B cell (primary cell): ENCODE results near the gene ASTN1. TPM values are rescaled to one million over a fixed set of nuclear protein-coding genes. Genes with fewer than 3 reads are reported as not detected.

Experiments
- ATAC-seq: fragments of 200-7000 bp; cut with Tn5 transposase; one replicate; pipeline ENCODE4 v1.10.0; 2021; ENCODE audit warnings: low read depth, mild to moderate bottlenecking, moderate number of reproducible peaks, moderate library complexity
- CTCF ChIA-PET: fragments of 350-600 bp; sonication (Branson Sonifier 250); formaldehyde crosslinking; loops from one replicate; lab custom pipeline; 2021; ENCODE audit warnings: antibody characterized with exemption, inconsistent platforms; lab: Charles Lee
- POLR2A ChIA-PET: fragments of 350-600 bp; sonication (Branson Sonifier 250); formaldehyde crosslinking; loops from one replicate; lab custom pipeline; 2021; ENCODE audit warnings: antibody characterized with exemption; lab: Charles Lee
- DNase-seq: peaks from one replicate; pipeline ENCODE4 v3.0.0; 2013
- H2AFZ ChIP-seq: 2 replicates; pipeline ENCODE4 v1.6.1; 2012; ENCODE audit warnings: mild to moderate bottlenecking, low read depth, low read length; ENCODE audit not compliant: insufficient read depth, poor library complexity, severe bottlenecking
- H3K27ac ChIP-seq, 2 donors: 1 replicate in 1 of 2; 2 replicates in 1 of 2; pipeline ENCODE4 v1.5.1; 2012 to 2013; ENCODE audit warnings: low read length in 2 of 2, mild to moderate bottlenecking in 2 of 2, moderate library complexity in 1 of 2
- H3K27me3 ChIP-seq, 4 experiments: fragments of 200-600 bp in 1 of 4; sonication (generic) in 1 of 4; replicated peaks in 1 of 4; 1 replicate in 2 of 4; 2 replicates in 2 of 4; pipeline versions ENCODE4 v1.6.1 to v1.7.0; 2013 to 2016; ENCODE audit warnings: low read length in 3 of 4, mild to moderate bottlenecking in 2 of 4, mixed read lengths in 1 of 4, moderate library complexity in 1 of 4; ENCODE audit not compliant: insufficient read depth in 4 of 4, control insufficient read depth in 3 of 4; ENCODE audit errors: control extremely low read depth in 1 of 4
- H3K36me3 ChIP-seq, 2 experiments: replicated peaks in 1 of 2; 1 replicate in 1 of 2; 2 replicates in 1 of 2; pipeline versions ENCODE4 v1.6.1 to v1.7.1; 2013; ENCODE audit warnings: low read length in 1 of 2; ENCODE audit not compliant: insufficient read depth in 2 of 2, control insufficient read depth in 1 of 2; ENCODE audit errors: control extremely low read depth in 1 of 2, extremely low read depth in 1 of 2
- H3K4me1 ChIP-seq, 2 donors: fragments of 200-600 bp in 1 of 2; sonication (generic) in 1 of 2; 1 replicate in 1 of 2; 2 replicates in 1 of 2; pipeline versions ENCODE4 v1.5.1 to v1.6.1; 2013 to 2017; ENCODE audit warnings: low read length in 2 of 2; ENCODE audit not compliant: control insufficient read depth in 2 of 2, insufficient read depth in 2 of 2
- H3K4me2 ChIP-seq: replicated peaks from 2 replicates; pipeline ENCODE3; 2012; ENCODE audit warnings: mild to moderate bottlenecking, low read depth, low read length; ENCODE audit not compliant: poor library complexity, severe bottlenecking
- H3K4me3 ChIP-seq, 5 experiments: fragments of 200-600 bp in 1 of 5; sonication (generic) in 1 of 5; 1 replicate in 3 of 5; 2 replicates in 2 of 5; pipeline versions ENCODE4 v1.5.1 to v1.7.0; 2011 to 2016; ENCODE audit warnings: low read length in 4 of 5, mild to moderate bottlenecking in 4 of 5, low read depth in 2 of 5, control low read depth in 1 of 5, moderate library complexity in 1 of 5; ENCODE audit not compliant: insufficient read depth in 1 of 5; ENCODE audit errors: control extremely low read depth in 1 of 5, extremely low read depth in 1 of 5
- H3K79me2 ChIP-seq: fragments of 200-600 bp; sonication (generic); one replicate; pipeline ENCODE4 v1.6.0; 2016; ENCODE audit warnings: low read length; ENCODE audit not compliant: control insufficient read depth, insufficient read depth
- H3K9ac ChIP-seq: fragments of 200-600 bp; sonication (generic); 2 replicates; pipeline ENCODE4 v1.6.1; 2017; ENCODE audit warnings: mild to moderate bottlenecking, low read length, moderate library complexity
- H3K9me3 ChIP-seq, 3 donors: one replicate each; pipeline versions ENCODE4 v1.6.1 to v1.7.1; 2013; ENCODE audit warnings: low read length in 2 of 3; ENCODE audit not compliant: control insufficient read depth in 2 of 3, insufficient read depth in 1 of 3; ENCODE audit errors: control extremely low read depth in 1 of 3
- H4K20me1 ChIP-seq: 2 replicates; pipeline ENCODE4 v1.6.0; 2012; ENCODE audit warnings: mild to moderate bottlenecking, low read length; ENCODE audit not compliant: insufficient read depth, control insufficient read depth, poor library complexity, severe bottlenecking
- H3K27ac Mint-ChIP-seq: one replicate; pipeline ENCODE4 v1.8.0; 2021; ENCODE audit warnings: mixed read lengths
- H3K27me3 Mint-ChIP-seq: one replicate; pipeline ENCODE4 v1.8.0; 2021; ENCODE audit warnings: mixed read lengths
- H3K4me1 Mint-ChIP-seq: one replicate; pipeline ENCODE4 v1.8.0; 2021; ENCODE audit warnings: mixed read lengths
- H3K4me3 Mint-ChIP-seq: one replicate; pipeline ENCODE4 v1.8.0; 2021; ENCODE audit warnings: mixed read lengths
- H3K9me3 Mint-ChIP-seq: one replicate; pipeline ENCODE4 v1.8.0; 2022; ENCODE audit warnings: mixed read lengths; ENCODE audit not compliant: insufficient read depth
- EZH2 ChIP-seq: IDR thresholded peaks from 2 replicates; pipeline ENCODE4 v1.6.1; 2012; ENCODE audit warnings: borderline replicate concordance, low read depth, mild to moderate bottlenecking, moderate library complexity, low read length; ENCODE audit not compliant: insufficient read depth, poor library complexity, severe bottlenecking
- WGBS: methylation state at CpG from one replicate; pipeline ENCODE4 v1.1.5; 2013; ENCODE audit warnings: missing lambda C conversion rate; ENCODE audit not compliant: insufficient coverage; 5-methylcytosine and 5-hydroxymethylcytosine counted together
- intact Hi-C: fragments of 100-400 bp; cut with micrococcal nuclease; formaldehyde crosslinking; loops from one replicate; pipeline ENCODE4 v1.10.0; 2022
- polyA plus RNA-seq: library from polyadenylated mRNA; depleted of rRNA; stranded (reverse); fragments of >200 nt; gene quantifications from 2 replicates; pipeline ENCODE4 v1.2.3, GENCODE V29; 2012
- total RNA-seq, 2 donors: library from RNA; stranded (reverse); fragments of 120-200 nt in 1 of 2; gene quantifications; 1 replicate in 1 of 2; 2 replicates in 1 of 2; pipeline versions ENCODE4 v1.2.3 to v1.2.4, GENCODE V29; 2013 to 2022
- TF ChIP-seq, protein P1 (sequence below): fragments of 200-600 bp; IDR thresholded peaks from one replicate; pipeline ENCODE4 v1.8.0; 2022; ENCODE audit warnings: antibody characterized with exemption, mild to moderate bottlenecking

The ASTN1 gene
- total and polyA plus RNA-seq, 2 donors (not counting 1 experiment from before 2014, with no cell fraction given), result not detected

DNA sequence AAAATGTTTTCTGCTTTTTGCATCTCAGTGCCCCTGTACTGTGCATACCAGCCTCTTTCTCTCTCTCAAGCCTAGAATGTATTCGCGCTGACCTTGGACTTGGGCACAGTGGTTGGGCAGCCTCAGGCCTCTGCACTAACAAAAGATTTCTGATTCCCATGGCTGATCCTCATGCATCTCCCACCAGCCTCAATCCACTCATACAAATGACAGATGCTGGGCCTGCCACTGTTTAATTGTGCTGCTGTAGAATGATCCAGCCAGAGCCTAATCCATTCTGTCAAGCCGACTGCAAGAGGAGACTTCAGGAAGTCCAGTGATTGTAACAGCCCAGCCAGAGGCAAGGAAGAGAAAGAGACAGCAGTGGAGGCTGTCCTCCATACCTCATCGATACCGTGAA is 180.8 kb downstream of the ASTN1 start:
- no peaks in the 10 kb centered on the region for H4K20me1 ChIP-seq
- H3K27ac ChIP-seq, result no peak overlapping the region
- Mint-ChIP-seq H3K9me3 (no peaks in the 10 kb centered on the region), H3K4me1 (no peaks in the 10 kb centered on the region), H3K4me3 (no peak overlapping the region), H3K27me3 (peaks cover 4% of the 10 kb centered on the region), H3K27ac (no peak overlapping the region)
- H3K36me3 ChIP-seq, result no peaks in the 10 kb centered on the region
- ChIA-PET POLR2A (no interaction called here), CTCF (no interaction called here)
- DNase-seq (no peak), ATAC-seq (no peak)
- H3K9me3 ChIP-seq, result no peaks in the 10 kb centered on the region
- no peak overlapping the region for H2AFZ ChIP-seq
- no peak overlapping the region for H3K4me3 ChIP-seq
- H3K27me3 ChIP-seq, result peaks cover 0 to 4% (median 0%) of the 10 kb centered on the region in 4 experiments
- intact Hi-C loops, result no loop called here
- H3K9ac ChIP-seq, result no peak overlapping the region
- 82% methylated on average over 5 of the region's 5 CpGs for WGBS
- H3K79me2 ChIP-seq, result no peaks in the 10 kb centered on the region
- no peak overlapping the region for H3K4me2 ChIP-seq
- TF ChIP-seq, protein P1, sequence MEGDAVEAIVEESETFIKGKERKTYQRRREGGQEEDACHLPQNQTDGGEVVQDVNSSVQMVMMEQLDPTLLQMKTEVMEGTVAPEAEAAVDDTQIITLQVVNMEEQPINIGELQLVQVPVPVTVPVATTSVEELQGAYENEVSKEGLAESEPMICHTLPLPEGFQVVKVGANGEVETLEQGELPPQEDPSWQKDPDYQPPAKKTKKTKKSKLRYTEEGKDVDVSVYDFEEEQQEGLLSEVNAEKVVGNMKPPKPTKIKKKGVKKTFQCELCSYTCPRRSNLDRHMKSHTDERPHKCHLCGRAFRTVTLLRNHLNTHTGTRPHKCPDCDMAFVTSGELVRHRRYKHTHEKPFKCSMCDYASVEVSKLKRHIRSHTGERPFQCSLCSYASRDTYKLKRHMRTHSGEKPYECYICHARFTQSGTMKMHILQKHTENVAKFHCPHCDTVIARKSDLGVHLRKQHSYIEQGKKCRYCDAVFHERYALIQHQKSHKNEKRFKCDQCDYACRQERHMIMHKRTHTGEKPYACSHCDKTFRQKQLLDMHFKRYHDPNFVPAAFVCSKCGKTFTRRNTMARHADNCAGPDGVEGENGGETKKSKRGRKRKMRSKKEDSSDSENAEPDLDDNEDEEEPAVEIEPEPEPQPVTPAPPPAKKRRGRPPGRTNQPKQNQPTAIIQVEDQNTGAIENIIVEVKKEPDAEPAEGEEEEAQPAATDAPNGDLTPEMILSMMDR, result no peak
- TF ChIP-seq EZH2, result no peak
- H3K4me1 ChIP-seq, result no peaks in the 10 kb centered on the region

DNA sequence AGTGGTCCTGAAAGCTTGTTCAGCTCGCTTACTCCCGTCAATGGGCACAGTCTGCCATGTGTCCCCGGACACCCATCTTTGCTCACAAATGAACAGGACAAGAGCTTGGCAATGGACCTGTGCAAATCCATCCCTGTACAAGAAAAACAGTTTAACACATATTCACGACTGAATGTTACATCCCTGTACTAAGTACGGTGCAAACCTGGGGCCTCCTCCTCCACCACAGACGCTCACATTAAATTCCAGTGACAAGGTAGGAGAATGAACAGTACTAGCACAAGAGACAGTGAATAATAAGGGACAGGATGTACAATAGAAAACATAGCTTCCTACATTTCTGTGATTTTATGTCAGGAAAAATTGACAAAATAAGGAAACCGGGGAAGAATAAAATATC is 187.7 kb downstream of the ASTN1 start:
- no peak overlapping the region for H3K27ac Mint-ChIP-seq
- no peaks in the 10 kb centered on the region for H3K9me3 Mint-ChIP-seq
- 100% methylated on average over 3 of the region's 7 CpGs for WGBS
- no peaks in the 10 kb centered on the region for H3K79me2 ChIP-seq
- H3K9ac ChIP-seq, result no peak overlapping the region
- H3K4me2 ChIP-seq, result no peak overlapping the region
- no peaks in the 10 kb centered on the region for H3K36me3 ChIP-seq
- no peaks in the 10 kb centered on the region for H3K27me3 Mint-ChIP-seq
- H3K9me3 ChIP-seq, result no peaks in the 10 kb centered on the region
- no peak overlapping the region for H3K4me3 ChIP-seq
- no peak overlapping the region for H3K27ac ChIP-seq
- CTCF ChIA-PET, result no interaction called here
- H3K4me3 Mint-ChIP-seq, result no peak overlapping the region
- DNase-seq (no peak), ATAC-seq (no peak)
- H2AFZ ChIP-seq, result no peak overlapping the region
- H3K4me1 ChIP-seq, result no peaks in the 10 kb centered on the region
- POLR2A ChIA-PET, result no interaction called here
- no peaks in the 10 kb centered on the region for H4K20me1 ChIP-seq
- intact Hi-C loops, result no loop called here
- H3K27me3 ChIP-seq, result peaks cover 0 to 4% (median 0%) of the 10 kb centered on the region in 4 experiments
- TF ChIP-seq EZH2, result no peak
- TF ChIP-seq, protein P1, result no peak
- H3K4me1 Mint-ChIP-seq, result no peaks in the 10 kb centered on the region
